PC-9 (cell line): ENCODE measurements around the gene BCL2.

Experiments used
- EZH2 ChIP-seq: fragments of 200-600 bp; sonication (generic); IDR thresholded peaks from 2 replicates; pipeline ENCODE4 v1.8.0; 2017; ENCODE audit warnings: antibody characterized with exemption, low read depth
- TF ChIP-seq, protein P1 (sequence below): fragments of 200-600 bp; sonication (generic); conservative IDR thresholded peaks from 2 replicates; pipeline ENCODE4 v1.6.1; 2017; ENCODE audit warnings: mixed run types, antibody characterized with exemption, mild to moderate bottlenecking, moderate library complexity

DNA sequence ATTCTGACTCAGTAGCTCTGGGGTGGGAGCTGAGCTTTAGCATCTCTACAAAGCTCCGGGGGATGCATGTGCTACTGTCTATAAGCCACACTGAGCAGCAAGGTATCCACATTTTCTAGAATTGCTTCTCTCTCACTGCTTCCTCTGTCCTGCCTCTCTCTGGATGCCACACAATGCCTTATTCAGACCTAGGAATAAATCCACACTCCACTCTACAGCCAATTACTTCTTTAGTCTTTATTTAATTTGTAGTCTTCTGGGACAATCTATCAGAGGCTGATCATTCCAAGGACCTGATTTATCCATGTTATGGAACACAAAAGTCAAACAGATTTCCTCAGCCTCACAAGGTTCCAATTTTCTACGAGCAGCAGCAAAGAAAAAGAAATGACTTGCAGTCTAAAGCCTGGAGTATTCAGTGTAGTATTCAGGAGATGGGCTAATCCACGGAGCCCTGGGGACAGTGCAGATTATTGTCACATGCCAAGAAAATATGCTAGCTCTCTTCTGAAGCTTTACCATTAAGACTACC, 4.4 kb downstream of the BCL2 start:
- TF ChIP-seq, protein P1, sequence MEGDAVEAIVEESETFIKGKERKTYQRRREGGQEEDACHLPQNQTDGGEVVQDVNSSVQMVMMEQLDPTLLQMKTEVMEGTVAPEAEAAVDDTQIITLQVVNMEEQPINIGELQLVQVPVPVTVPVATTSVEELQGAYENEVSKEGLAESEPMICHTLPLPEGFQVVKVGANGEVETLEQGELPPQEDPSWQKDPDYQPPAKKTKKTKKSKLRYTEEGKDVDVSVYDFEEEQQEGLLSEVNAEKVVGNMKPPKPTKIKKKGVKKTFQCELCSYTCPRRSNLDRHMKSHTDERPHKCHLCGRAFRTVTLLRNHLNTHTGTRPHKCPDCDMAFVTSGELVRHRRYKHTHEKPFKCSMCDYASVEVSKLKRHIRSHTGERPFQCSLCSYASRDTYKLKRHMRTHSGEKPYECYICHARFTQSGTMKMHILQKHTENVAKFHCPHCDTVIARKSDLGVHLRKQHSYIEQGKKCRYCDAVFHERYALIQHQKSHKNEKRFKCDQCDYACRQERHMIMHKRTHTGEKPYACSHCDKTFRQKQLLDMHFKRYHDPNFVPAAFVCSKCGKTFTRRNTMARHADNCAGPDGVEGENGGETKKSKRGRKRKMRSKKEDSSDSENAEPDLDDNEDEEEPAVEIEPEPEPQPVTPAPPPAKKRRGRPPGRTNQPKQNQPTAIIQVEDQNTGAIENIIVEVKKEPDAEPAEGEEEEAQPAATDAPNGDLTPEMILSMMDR: no peak
- no peak for TF ChIP-seq EZH2
